ENCODE measurements around the gene RPSA. TPM values are rescaled to one million over a fixed set of nuclear protein-coding genes. Genes with fewer than 3 reads are reported as not detected.

The RPSA gene
- total RNA-seq, 4 donors from 2014 or later, result 637 to 1,292 (median 907) TPM

DNA sequence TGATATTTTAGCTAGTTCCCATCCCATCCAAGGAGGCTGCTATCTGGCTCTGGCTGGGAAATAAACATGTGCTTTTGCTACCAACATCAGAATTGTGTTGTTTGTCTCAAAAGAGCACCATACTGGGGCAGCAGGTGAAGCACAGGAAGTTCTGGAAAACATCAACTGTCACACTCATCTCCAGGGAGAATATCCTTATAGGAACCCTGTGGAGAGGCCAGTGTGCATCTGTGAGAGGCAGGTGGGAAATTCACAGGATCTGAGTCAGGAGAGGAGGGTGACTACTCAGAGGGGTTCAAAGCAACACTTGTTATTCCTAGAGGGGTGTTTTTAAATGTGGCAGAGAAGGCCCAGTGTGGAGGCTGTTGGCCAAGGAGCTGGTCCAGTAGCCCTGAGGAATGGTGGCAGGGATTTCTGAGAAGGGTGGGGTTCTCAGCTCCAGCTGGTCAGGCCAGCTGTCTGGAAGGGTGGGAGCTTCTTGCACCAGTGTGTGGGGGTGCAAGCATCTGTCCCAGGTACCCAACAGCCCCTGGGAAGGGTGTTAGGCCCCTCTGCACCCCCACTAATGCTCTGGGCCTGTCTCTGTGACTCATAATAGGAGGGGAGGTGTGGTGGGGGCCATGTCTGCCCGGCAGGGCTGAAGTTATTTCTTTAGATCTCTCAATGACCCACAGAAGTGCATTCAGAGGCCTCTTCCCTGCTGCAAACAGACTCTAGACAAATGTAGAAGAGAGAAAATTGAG is 28.7 kb downstream of the RPSA start:
- Histone ChIP-seq H3K27ac (no peak overlapping the region), H3K27me3 (no peaks in the 10 kb centered on the region), H3K36me3 (no peaks in the 10 kb centered on the region), H3K4me1 (peaks cover 0 to 6% (median 0%) of the 10 kb centered on the region in 3 donors), H3K9me3 (no peaks in the 10 kb centered on the region), H3K4me3 (no peak overlapping the region)
- TF ChIP-seq EP300 (IDR thresholded peaks at IDR 0.05), result no peak
- no peak for TF ChIP-seq POLR2AphosphoS5 (IDR thresholded peaks at IDR 0.05)
- TF ChIP-seq, protein P1, sequence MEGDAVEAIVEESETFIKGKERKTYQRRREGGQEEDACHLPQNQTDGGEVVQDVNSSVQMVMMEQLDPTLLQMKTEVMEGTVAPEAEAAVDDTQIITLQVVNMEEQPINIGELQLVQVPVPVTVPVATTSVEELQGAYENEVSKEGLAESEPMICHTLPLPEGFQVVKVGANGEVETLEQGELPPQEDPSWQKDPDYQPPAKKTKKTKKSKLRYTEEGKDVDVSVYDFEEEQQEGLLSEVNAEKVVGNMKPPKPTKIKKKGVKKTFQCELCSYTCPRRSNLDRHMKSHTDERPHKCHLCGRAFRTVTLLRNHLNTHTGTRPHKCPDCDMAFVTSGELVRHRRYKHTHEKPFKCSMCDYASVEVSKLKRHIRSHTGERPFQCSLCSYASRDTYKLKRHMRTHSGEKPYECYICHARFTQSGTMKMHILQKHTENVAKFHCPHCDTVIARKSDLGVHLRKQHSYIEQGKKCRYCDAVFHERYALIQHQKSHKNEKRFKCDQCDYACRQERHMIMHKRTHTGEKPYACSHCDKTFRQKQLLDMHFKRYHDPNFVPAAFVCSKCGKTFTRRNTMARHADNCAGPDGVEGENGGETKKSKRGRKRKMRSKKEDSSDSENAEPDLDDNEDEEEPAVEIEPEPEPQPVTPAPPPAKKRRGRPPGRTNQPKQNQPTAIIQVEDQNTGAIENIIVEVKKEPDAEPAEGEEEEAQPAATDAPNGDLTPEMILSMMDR (IDR thresholded peaks at IDR 0.05), result no peak
- TF ChIP-seq POLR2A (IDR thresholded peaks at IDR 0.05), result no peak
- 70% methylated on average over 1 of the region's 1 CpG; no CpG with 5 or more reads in 1 of the 2 donors for WGBS, 2 donors (ENCODE audit: low coverage in 1 of 2)
- ATAC-seq, result no peak

- H3K36me3 ChIP-seq, result no peaks in the 10 kb centered on the region
- no peaks in the 10 kb centered on the region for H3K9me3 ChIP-seq
- H3K4me1 ChIP-seq, result no peaks in the 10 kb centered on the region
- H3K27ac ChIP-seq, result no peak overlapping the region
- no peak overlapping the region for H3K4me3 ChIP-seq
- no peaks in the 10 kb centered on the region for H3K27me3 ChIP-seq
- TF ChIP-seq EP300 (IDR thresholded peaks at IDR 0.05), result no peak
- no peak for TF ChIP-seq POLR2AphosphoS5 (IDR thresholded peaks at IDR 0.05)
- TF ChIP-seq, protein P1 (IDR thresholded peaks at IDR 0.05), result no peak
- no peak for TF ChIP-seq POLR2A (IDR thresholded peaks at IDR 0.05)
- ATAC-seq, result no peak
- WGBS, 2 donors (ENCODE audit: low coverage in 1 of 2), result 49 to 60% methylated on average over 3 to 4 of the region's 4 CpGs
Observed at GRCh38 chr3:39438880-39439279, 32.4 kb downstream of the RPSA start.

DNA sequence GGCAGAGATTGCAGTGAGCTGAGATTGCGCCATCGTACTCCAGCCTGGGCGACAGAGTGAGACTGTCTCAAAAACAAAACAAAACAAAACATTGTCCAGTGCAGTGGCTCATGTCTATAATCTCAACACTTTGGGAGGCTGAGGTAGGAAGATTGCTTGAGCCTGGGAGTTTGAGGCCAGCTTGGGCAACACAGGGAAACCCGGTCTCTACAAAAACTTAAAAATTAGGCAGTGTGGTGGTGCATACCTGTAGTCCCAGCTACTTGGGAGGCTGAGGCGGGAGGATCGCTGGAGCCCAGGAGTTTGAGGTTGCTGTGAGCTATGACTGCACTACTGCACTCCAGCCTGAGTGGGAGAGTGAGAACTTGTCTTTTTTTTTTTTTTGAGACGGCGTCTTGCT is 33.8 kb downstream of the RPSA start:
- no peaks in the 10 kb centered on the region for H3K9me3 ChIP-seq
- 100% methylated on average over 3 of the region's 8 CpGs; no CpG with 5 or more reads in 1 of the 2 donors for WGBS, 2 donors (ENCODE audit: low coverage in 1 of 2)
- H3K36me3 ChIP-seq, result no peaks in the 10 kb centered on the region
- no peak for TF ChIP-seq POLR2A (IDR thresholded peaks at IDR 0.05)
- TF ChIP-seq, protein P1 (IDR thresholded peaks at IDR 0.05), result no peak
- TF ChIP-seq POLR2AphosphoS5 (IDR thresholded peaks at IDR 0.05), result no peak
- no peak for TF ChIP-seq EP300 (IDR thresholded peaks at IDR 0.05)
- H3K4me3 ChIP-seq, result no peak overlapping the region
- H3K4me1 ChIP-seq, result no peaks in the 10 kb centered on the region
- H3K27ac ChIP-seq, result no peak overlapping the region
- peaks cover 4% of the 10 kb centered on the region for H3K27me3 ChIP-seq
- ATAC-seq, result no peak

DNA sequence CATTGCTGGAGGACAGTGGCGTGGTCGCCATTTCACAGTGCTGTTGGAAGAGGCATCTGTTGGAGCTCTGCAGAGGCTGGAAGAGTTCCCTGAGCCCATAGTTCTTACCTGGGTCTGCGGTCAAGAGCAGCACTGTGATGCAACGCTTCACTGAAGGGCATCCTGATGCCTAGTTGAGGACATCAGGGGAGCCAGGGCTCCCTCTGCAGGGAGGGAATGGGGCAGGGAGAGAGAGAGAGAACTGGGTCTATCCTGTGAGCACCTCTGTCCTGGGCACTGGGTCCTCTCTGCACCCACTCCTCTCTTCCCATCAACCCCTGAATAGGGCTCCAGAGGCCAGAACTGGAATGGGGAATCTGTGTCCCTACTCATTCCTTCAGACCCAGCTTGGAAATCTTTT is 37.0 kb downstream of the RPSA start:
- TF ChIP-seq, protein P1 (IDR thresholded peaks at IDR 0.05), result no peak
- TF ChIP-seq POLR2AphosphoS5 (IDR thresholded peaks at IDR 0.05) (no peak), POLR2A (IDR thresholded peaks at IDR 0.05) (no peak), EP300 (IDR thresholded peaks at IDR 0.05) (no peak)
- no peaks in the 10 kb centered on the region for H3K36me3 ChIP-seq
- no peak for ATAC-seq
- peaks cover 0 to 4% (median 0%) of the 10 kb centered on the region in 3 donors for H3K4me1 ChIP-seq
- H3K9me3 ChIP-seq, result no peaks in the 10 kb centered on the region
- H3K27ac ChIP-seq, result no peak overlapping the region
- H3K4me3 ChIP-seq, result no peak overlapping the region
- H3K27me3 ChIP-seq, result peaks cover 4% of the 10 kb centered on the region
- 80% methylated on average over 3 of the region's 4 CpGs; no CpG with 5 or more reads in 1 of the 2 donors for WGBS, 2 donors (ENCODE audit: low coverage in 1 of 2)

GRCh38 chr3:39445927-39446326 is 39.4 kb downstream of the RPSA start:
- no peak overlapping the region for H3K27ac ChIP-seq
- TF ChIP-seq, protein P1 (IDR thresholded peaks at IDR 0.05), result no peak
- TF ChIP-seq EP300 (IDR thresholded peaks at IDR 0.05) (no peak), POLR2AphosphoS5 (IDR thresholded peaks at IDR 0.05) (no peak), POLR2A (IDR thresholded peaks at IDR 0.05) (no peak)
- no peaks in the 10 kb centered on the region for H3K36me3 ChIP-seq
- H3K4me3 ChIP-seq, result no peak overlapping the region
- no peak for ATAC-seq
- 80 to 82% methylated on average over 2 of the region's 2 CpGs for WGBS, 2 donors (ENCODE audit: low coverage in 1 of 2)
- peaks cover 4% of the 10 kb centered on the region for H3K27me3 ChIP-seq
- peaks cover 0 to 4% (median 0%) of the 10 kb centered on the region in 3 donors for H3K4me1 ChIP-seq
- H3K9me3 ChIP-seq, result no peaks in the 10 kb centered on the region

Data from gastroesophageal sphincter (tissue), 4 donors.